ENCODE data around the gene TRIM26.

TRIM26 gene

GRCh38 chr6:30150671-30151395 is 62.4 kb downstream of the TRIM26 start:
- no peak for ATAC-seq
- TF ChIP-seq PATZ1 (CRISPR knock-in tag; IDR thresholded peaks at IDR 0.05; ENCODE audit: borderline replicate concordance), result no peak
- TF ChIP-seq RARB (CRISPR knock-in tag; IDR thresholded peaks at IDR 0.05), result no peak
- TF ChIP-seq ZC3H10 (CRISPR knock-in tag; IDR thresholded peaks at IDR 0.05), result no peak
- TF ChIP-seq PPARA (CRISPR knock-in tag; IDR thresholded peaks at IDR 0.05; ENCODE audit: borderline replicate concordance), result no peak
- no peak for TF ChIP-seq ZNF8 (CRISPR knock-in tag; IDR thresholded peaks at IDR 0.05)
- no peak for TF ChIP-seq CSDC2 (CRISPR knock-in tag; IDR thresholded peaks at IDR 0.05)
- TF ChIP-seq CSRNP3 (CRISPR knock-in tag; IDR thresholded peaks at IDR 0.05), result no peak
- TF ChIP-seq BACH2 (CRISPR knock-in tag; IDR thresholded peaks at IDR 0.05; ENCODE audit: borderline replicate concordance), result no peak
- no peak for TF ChIP-seq TSHZ2 (CRISPR knock-in tag; IDR thresholded peaks at IDR 0.05)
- no peak for TF ChIP-seq SNAI2 (CRISPR knock-in tag; IDR thresholded peaks at IDR 0.05)
- TF ChIP-seq ZFP30 (CRISPR knock-in tag; IDR thresholded peaks at IDR 0.05), result no peak
- TF ChIP-seq CREB5 (CRISPR knock-in tag; IDR thresholded peaks at IDR 0.05; ENCODE audit: low read depth), result no peak
- no peak for TF ChIP-seq ZFP3 (CRISPR knock-in tag; IDR thresholded peaks at IDR 0.05)
- TF ChIP-seq ESRRG (CRISPR knock-in tag; IDR thresholded peaks at IDR 0.05), result no peak
- no peak for TF ChIP-seq GLIS3 (CRISPR knock-in tag; IDR thresholded peaks at IDR 0.05)

- ATAC-seq, result no peak
- TF ChIP-seq CSRNP3 (CRISPR knock-in tag; IDR thresholded peaks at IDR 0.05) (no peak), CREB5 (CRISPR knock-in tag; IDR thresholded peaks at IDR 0.05; ENCODE audit: low read depth) (no peak), ESRRG (CRISPR knock-in tag; IDR thresholded peaks at IDR 0.05) (no peak), RARB (CRISPR knock-in tag; IDR thresholded peaks at IDR 0.05) (no peak), GLIS3 (CRISPR knock-in tag; IDR thresholded peaks at IDR 0.05) (no peak), ZNF70 (CRISPR knock-in tag; IDR thresholded peaks at IDR 0.05) (no peak), ZC3H10 (CRISPR knock-in tag; IDR thresholded peaks at IDR 0.05) (no peak), PATZ1 (CRISPR knock-in tag; IDR thresholded peaks at IDR 0.05; ENCODE audit: borderline replicate concordance) (no peak), ZNF8 (CRISPR knock-in tag; IDR thresholded peaks at IDR 0.05) (no peak), ARNTL (CRISPR knock-in tag; IDR thresholded peaks at IDR 0.05; ENCODE audit: borderline replicate concordance, low read depth) (no peak), BACH2 (CRISPR knock-in tag; IDR thresholded peaks at IDR 0.05; ENCODE audit: borderline replicate concordance) (no peak), TOX (CRISPR knock-in tag; IDR thresholded peaks at IDR 0.05; ENCODE audit: borderline replicate concordance) (no peak)
Observed at GRCh38 chr6:30149858-30150550, 63.2 kb downstream of the TRIM26 start.
